Gastrocnemius medialis (tissue), 4 donors: Measurements from ENCODE around the gene DMRT1.

Experiments used
- CTCF ChIP-seq, 5 experiments: fragments of 450-650 bp in 3 of 5; fragments of 200-600 bp in 2 of 5; sonication (generic) in 2 of 5; IDR thresholded peaks in 4 of 5; conservative IDR thresholded peaks in 1 of 5; 1 replicate in 4 of 5; 2 replicates in 1 of 5; pipeline ENCODE4 v1.5.1; 2016 to 2019; ENCODE audit warnings: antibody characterized with exemption in 5 of 5, mild to moderate bottlenecking in 3 of 5, moderate library complexity in 3 of 5
- POLR2A ChIP-seq, 2 donors: fragments of 450-650 bp; IDR thresholded peaks; one replicate each; pipeline ENCODE4 v1.6.1; 2017; ENCODE audit warnings: antibody characterized with exemption in 2 of 2, mild to moderate bottlenecking in 2 of 2, moderate library complexity in 2 of 2

- TF ChIP-seq CTCF (IDR thresholded peaks at IDR 0.05 in 4 of 5, conservative IDR thresholded peaks at IDR 0.05 in 1 of 5) (no peak), POLR2A (IDR thresholded peaks at IDR 0.05) (no peak)
Observed at GRCh38 chr9:1013021-1013420, 171.5 kb downstream of the DMRT1 start.
